Fibroblast of skin of left biceps (primary cell): ENCODE results near the gene CTSW.
"Not testable (repeated sequence)": the region's sequence is repeated elsewhere in the genome, so short reads cannot be mapped to it uniquely, and the experiment has no call there.

ENCODE experiments used
- DNase-seq, 2 experiments: peaks; one replicate each; pipeline ENCODE4 v3.0.0-alpha.2; 2013; ENCODE audit warnings: low read depth in 2 of 2

Gene CTSW

GRCh38 chr11:65885808-65886536, 6.3 kb downstream of the CTSW start:
- DNase-seq = no peak

DNA sequence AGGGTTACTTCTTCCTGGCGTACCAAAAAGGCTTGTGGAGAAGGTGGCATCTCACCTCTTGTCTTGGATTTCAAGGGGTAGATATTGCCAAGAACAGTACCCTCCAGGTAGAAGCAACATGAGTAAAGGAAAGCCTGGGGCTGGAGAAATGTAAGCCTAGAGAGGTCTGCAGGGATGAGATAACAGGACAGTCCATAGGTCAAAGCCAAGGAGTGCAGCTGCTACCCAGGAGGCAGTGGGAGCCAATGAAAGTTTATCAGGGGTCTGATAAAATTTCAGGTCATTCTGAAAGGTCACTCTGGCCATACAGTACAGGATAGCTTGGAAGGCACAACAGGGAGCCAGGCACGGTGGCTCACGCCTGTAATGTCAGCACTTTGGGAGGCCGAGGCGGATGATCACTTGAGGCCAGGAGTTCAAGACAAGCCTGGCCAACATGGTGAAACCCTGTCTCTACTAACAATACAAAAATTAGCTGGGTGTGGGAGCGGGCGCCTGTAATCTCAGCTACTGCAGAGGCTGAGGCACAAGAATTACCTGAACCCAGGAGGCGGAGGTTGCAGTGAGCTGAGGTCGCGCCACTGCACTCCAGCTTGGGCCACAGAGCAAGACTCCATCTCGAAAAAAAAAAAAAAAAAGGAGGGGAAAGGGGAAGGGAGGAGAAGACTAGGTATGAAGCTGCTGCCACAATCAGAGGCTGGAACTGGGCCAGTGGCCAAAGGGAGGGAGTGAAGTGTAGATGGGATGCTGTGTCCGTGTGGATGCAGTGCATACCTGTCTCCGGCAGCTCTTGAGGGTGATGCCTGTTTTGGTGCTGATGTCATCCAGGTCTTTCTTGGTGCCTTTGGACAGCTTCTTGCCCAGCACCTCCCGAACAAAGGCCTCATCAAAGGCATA, 7.4 kb downstream of the CTSW start:
- no peak for DNase-seq

DNA sequence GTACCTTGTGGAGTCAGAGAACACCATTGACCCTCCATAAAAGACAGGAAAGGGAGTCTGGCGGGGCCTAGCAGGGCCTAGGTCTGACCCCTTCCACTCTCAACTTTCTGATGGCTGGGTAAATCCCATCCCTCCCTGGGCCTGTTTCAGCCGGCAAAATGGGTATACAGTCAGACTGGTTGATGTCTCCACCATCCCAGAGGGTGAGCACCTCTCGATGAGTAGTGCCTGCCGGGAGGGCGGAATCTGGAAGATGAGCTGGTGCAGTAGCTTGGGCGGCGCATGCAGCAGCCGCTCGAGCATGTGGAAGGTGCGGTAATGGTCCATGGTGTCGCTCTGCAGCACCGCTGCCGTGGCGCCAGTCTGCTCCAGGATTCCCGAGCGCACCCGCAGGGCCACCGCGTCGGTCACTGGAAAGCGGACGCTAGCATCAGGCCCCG, 8.1 kb downstream of the CTSW start:
- no peak for DNase-seq

- peak; percentile 89 for DNase-seq
Measured at GRCh38 chr11:65888163-65888814, 8.7 kb downstream of the CTSW start, which contains the start of gene FIBP. TSS of gene FIBP (minus strand) at chr11:65888471. CDS start at chr11:65888418, 53 bp downstream.

DNA sequence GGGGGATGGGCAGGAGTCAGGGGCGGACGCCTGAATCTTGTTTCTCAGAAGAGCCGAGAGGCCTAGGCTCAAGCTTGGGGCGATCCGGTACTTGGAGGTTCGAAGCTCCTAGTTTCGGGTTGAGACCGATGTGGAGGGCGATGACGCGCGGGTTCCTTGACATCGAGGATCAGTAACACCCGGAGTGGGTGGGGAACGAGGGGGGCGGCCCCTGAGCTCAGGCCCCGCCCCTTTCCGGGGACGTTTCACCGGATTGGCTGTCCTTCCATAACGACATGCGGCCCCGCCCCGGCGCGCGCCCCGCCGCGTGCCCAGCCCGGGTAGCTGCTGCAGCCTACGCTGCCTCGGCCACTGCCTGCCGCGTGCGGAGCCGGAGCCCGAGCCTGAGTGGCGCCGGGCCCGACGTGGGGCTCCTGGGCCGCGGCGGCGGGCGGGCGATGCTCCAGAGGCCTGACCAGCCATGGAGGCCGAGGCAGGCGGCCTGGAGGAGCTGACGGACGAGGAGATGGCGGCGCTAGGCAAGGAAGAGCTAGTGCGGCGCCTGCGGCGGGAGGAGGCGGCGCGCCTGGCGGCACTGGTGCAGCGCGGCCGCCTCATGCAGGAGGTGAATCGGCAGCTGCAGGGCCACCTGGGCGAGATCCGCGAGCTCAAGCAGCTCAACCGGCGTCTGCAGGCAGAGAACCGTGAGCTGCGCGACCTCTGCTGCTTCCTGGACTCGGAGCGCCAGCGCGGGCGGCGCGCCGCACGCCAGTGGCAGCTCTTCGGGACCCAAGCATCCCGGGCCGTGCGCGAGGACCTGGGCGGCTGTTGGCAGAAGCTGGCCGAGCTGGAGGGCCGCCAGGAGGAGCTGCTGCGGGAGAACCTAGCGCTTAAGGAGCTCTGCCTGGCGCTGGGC, 10.9 kb downstream of the CTSW start, which contains the start of gene CCDC85B:
Gene CCDC85B (plus strand): TSS at position 350 of the 895 bp plus-strand sequence. CDS start 111 bp downstream, at position 461.
- DNase-seq = peak; percentile 84 to 88

DNA sequence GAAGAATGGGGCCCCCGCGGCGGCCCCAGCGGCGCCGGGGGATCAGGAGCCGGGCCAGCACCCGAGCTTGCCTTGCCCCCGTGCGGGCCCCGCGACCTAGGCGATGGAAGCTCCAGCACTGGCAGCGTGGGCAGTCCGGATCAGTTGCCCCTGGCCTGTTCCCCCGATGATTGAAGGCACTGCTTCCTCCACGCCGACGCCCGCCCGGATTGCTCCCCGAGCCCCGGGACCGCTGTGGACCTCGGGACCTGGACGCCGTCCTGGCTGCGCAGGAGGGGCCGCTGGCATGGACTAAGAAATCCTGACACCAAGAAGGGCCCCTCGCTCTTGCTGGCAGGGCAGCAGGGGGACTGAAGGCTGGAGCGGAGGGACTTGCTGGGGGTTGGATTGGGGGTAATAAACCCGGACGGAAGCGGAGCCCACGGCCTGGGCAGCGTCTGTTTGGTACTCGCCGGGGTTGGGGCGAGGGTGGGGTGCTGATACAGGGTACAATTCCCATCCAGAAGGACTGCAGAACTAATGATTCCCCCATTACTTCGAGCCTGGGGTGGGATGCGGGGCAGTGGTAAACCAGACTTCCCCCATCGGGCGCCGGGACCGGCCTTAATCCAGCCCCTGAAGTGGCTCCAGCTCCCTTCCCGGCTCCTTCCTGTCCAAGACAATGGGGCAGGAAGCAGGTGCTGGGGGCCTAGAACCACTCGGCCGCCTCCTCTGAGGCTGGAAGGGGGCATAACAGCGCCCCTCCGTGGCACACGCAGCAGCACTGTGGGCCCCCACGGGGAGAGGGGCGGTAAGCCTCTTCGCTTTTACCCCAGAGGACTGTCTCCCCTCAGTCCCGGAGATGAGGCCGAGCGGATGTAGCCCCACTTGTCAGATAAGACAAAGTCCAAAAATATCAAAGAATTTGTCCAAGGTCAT, 11.8 kb downstream of the CTSW start:
- no peak for DNase-seq

- not testable (repeated sequence) for DNase-seq
Measured at GRCh38 chr11:65892137-65892540, 12.5 kb downstream of the CTSW start.

DNA sequence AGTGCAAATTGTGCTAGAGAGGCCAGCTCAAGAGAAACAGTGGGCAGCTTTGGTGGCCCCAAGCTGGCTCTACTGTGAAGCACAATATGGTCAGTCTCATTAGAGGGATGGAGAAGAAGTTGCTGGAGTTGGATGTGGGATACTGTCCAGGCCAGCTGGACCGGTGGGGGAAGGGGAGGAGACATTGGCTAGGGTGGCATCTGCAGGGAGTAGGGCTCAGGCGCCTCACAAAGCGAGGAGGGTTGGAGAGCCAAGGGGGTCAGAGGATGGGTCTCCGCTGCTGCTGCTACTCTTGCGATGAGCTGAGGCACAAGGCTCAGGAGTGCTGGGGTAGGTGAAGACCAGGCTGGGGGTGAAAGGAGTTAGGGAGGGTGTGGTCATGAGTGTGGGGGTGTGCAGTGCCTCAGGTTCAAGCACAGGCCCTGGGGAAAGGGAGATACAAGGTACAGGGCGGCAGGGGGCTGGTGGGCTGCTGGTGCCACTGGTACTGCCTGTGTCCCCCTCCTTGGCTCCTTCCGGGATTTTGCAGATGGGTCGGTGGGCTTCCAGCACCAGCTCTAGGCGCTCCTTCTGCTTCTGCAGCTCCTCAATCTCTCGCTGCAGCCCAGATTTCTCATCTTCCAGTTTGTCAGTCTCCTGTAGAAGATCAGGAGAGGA, 13.2 kb downstream of the CTSW start:
- no peak for DNase-seq

DNA sequence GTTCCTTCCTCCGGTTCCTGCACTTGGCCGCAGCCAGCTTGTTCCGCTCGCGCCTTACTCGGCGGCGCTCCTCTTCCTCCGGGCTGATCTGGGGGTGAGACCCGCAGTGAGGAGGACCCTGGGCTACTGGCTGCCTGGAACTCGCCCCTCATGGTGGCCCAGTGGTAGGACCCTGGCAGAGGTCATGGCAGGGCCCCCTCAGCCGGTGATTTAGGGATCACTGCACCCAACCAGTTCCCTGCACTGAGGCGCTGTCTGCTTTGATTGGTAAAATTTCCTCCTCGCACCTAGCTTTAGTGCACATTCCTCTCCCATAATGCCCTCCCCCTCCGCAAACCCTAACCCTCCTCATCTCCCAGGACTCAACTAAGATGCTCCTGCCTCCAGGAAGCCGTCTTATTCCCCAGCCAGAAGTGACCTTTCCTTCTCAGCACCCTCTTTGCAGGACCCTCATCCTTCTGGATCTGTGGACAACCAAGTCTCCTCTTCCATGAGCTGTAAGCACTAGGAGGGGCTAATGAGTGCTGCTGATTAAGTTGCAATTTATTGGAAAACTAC, 14.5 kb downstream of the CTSW start:
- DNase-seq = no peak

DNA sequence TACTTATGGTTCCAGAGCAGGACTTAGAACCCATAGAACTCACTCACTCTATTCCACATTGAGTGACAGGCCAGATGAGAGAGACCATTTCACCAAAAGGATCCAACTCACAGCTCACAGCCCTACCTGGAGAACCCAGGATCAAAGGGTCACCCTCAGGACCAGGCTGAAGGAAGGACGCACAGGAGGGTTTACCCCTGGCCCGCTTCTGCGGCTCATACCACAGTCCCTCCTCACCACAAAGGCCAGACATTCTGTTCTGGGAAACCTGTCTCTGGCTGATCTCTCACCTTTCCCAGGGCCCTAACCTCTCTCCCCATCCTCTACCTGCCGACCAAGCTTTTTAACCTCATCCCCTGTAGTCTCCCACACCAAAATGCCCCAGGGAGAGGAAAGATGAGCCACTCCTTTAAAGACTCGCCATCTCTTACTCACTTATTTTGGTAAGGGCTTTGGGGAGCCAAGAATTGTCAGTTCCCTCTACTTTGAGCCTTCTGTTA, 15.9 kb downstream of the CTSW start:
- no peak for DNase-seq

GRCh38 chr11:65896034-65896999, 16.7 kb downstream of the CTSW start:
- no peak for DNase-seq

- no peak for DNase-seq
Measured at GRCh38 chr11:65897020-65897471, 17.4 kb downstream of the CTSW start.

GRCh38 chr11:65898656-65899355, 19.2 kb downstream of the CTSW start:
- no peak for DNase-seq

GRCh38 chr11:65899356-65900124, 19.9 kb downstream of the CTSW start:
- no peak for DNase-seq

DNA sequence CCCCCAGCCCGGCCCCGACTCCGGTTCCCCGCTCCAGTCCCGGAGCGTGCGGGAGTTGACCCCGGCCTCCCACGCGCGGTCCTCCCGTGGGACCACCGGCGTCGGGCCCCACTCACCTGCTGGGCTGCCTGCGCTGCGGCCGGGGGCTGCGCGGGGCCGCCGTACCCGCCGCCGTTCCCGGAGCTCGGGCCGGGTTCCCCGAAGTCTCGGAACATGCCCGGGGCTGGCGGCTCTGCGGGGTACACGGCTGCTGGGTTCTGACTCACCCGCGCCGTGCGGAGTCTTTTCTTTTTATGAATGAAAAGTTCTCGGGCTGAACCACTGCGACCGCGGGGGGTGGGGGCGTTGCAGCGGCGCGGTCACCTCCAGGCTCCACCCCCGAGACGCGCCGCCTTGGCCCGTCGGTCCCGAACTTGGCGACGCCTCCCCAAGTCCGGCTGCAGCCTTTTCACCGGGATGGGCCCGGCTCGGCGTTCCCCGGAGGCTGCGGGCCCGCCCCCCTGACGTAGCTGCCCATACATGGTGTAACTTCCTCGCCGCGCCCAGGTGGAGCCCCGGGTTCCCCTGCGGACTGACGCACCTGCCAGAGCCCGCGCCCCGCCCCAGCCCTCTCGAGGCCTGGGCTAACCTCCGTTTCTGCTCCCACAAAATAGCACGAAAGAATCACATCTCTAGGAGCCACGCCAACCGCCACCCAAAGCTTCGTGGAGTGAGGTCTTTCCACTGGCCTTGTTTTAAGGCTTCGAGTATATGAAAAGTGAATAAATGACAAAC, 20.7 kb downstream of the CTSW start, which contains the start of gene FOSL1:
Gene FOSL1 (minus strand): TSS at position 264 of the 774 bp plus-strand sequence. CDS start 49 bp downstream, at position 215.
- peak; percentile 77 to 79 for DNase-seq

DNA sequence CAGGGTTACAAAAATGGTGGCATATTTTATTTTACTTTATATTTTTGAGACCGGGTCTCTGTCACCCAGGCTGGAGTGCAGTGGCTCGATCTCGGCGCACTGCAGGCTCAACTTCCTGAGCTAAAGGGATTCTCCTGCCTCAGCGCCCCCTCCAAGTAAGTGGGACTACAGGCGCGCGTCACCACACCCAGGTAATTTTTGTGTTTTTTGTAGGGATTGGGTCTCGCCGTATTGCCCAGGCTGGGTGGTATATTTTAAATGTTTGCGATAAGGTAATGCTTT, 21.2 kb downstream of the CTSW start:
- no peak for DNase-seq
